ENCODE results near the gene PRSS38.

The PRSS38 gene

GRCh38 chr1:227892489-227893299 is 77.2 kb downstream of the PRSS38 start:
- no peak for DNase-seq (ENCODE audit: low read depth in 1 of 2, low spot score in 1 of 2)
- TF ChIP-seq GABPA (IDR thresholded peaks at IDR 0.05; ENCODE audit: low read depth) (no peak), POLR2AphosphoS5 (IDR thresholded peaks at IDR 0.05; ENCODE audit: low read depth) (no peak), CTCF (IDR thresholded peaks at IDR 0.05; ENCODE audit: insufficient read depth, low read length) (no peak), SPI1 (IDR thresholded peaks at IDR 0.05; ENCODE audit: borderline replicate concordance, low read depth) (no peak), REST (IDR thresholded peaks at IDR 0.05; ENCODE audit: insufficient replicate concordance, low read depth) (no peak)
- H3K27ac ChIP-seq (replicated peaks): no peak overlapping the region
- no peak overlapping the region for H3K4me3 ChIP-seq (replicated peaks; ENCODE audit: insufficient read depth, low read length)
- H3K27me3 ChIP-seq (ENCODE audit: insufficient read depth, poor library complexity, severe bottlenecking): no peaks in the 10 kb centered on the region

GRCh38 chr1:227893300-227893948 is 77.9 kb downstream of the PRSS38 start:
- Histone ChIP-seq H3K4me3 (replicated peaks; ENCODE audit: insufficient read depth, low read length) (no peak overlapping the region), H3K27ac (replicated peaks) (no peak overlapping the region), H3K27me3 (ENCODE audit: insufficient read depth, poor library complexity, severe bottlenecking) (no peaks in the 10 kb centered on the region)
- DNase-seq (ENCODE audit: low read depth in 1 of 2, low spot score in 1 of 2): no peak
- TF ChIP-seq SPI1 (IDR thresholded peaks at IDR 0.05; ENCODE audit: borderline replicate concordance, low read depth): no peak
- no peak for TF ChIP-seq CTCF (IDR thresholded peaks at IDR 0.05; ENCODE audit: insufficient read depth, low read length)
- no peak for TF ChIP-seq GABPA (IDR thresholded peaks at IDR 0.05; ENCODE audit: low read depth)
- TF ChIP-seq POLR2AphosphoS5 (IDR thresholded peaks at IDR 0.05; ENCODE audit: low read depth): no peak
- TF ChIP-seq REST (IDR thresholded peaks at IDR 0.05; ENCODE audit: insufficient replicate concordance, low read depth): no peak

- H3K27ac ChIP-seq (replicated peaks): no peak overlapping the region
- H3K27me3 ChIP-seq (ENCODE audit: insufficient read depth, poor library complexity, severe bottlenecking): no peaks in the 10 kb centered on the region
- H3K4me3 ChIP-seq (replicated peaks; ENCODE audit: insufficient read depth, low read length): no peak overlapping the region
- no peak for DNase-seq (ENCODE audit: low read depth in 1 of 2, low spot score in 1 of 2)
- no peak for TF ChIP-seq GABPA (IDR thresholded peaks at IDR 0.05; ENCODE audit: low read depth)
- no peak for TF ChIP-seq CTCF (IDR thresholded peaks at IDR 0.05; ENCODE audit: insufficient read depth, low read length)
- no peak for TF ChIP-seq POLR2AphosphoS5 (IDR thresholded peaks at IDR 0.05; ENCODE audit: low read depth)
- TF ChIP-seq REST (IDR thresholded peaks at IDR 0.05; ENCODE audit: insufficient replicate concordance, low read depth): no peak
- no peak for TF ChIP-seq SPI1 (IDR thresholded peaks at IDR 0.05; ENCODE audit: borderline replicate concordance, low read depth)
Measured at GRCh38 chr1:227893949-227894721, 78.7 kb downstream of the PRSS38 start.
